Prostate gland (tissue), 2 donors: Measurements from ENCODE around the gene AMIGO2. TPM values are rescaled to one million over a fixed set of nuclear protein-coding genes. Genes with fewer than 3 reads are reported as not detected.

Experiments used
- DNase-seq: peaks from one replicate; pipeline ENCODE4 v3.0.0-alpha.2; 2019; ENCODE audit warnings: low spot score
- H3K27ac ChIP-seq, 2 donors: fragments of 200-600 bp; sonication (generic); 2 replicates each; pipeline ENCODE4 v1.5.1; 2017 to 2019
- H3K27me3 ChIP-seq: fragments of 200-600 bp; sonication (generic); replicated peaks from 2 replicates; pipeline ENCODE4 v1.5.1; 2019; ENCODE audit not compliant: insufficient read depth
- H3K36me3 ChIP-seq, 2 donors: fragments of 200-600 bp; sonication (generic); 1 replicate in 1 of 2; 2 replicates in 1 of 2; pipeline versions ENCODE4 v1.5.1 to v1.8.1; 2017 to 2019
- H3K4me1 ChIP-seq: fragments of 200-600 bp; sonication (generic); replicated peaks from 2 replicates; pipeline ENCODE4 v1.5.1; 2019
- H3K4me3 ChIP-seq, 2 donors: fragments of 200-600 bp; sonication (generic); 2 replicates each; pipeline ENCODE4 v1.5.1; 2017 to 2019
- H3K9me3 ChIP-seq: fragments of 200-600 bp; sonication (generic); 2 replicates; pipeline ENCODE4 v1.5.1; 2017
- POLR2A ChIP-seq: fragments of 450-650 bp; IDR thresholded peaks from one replicate; pipeline ENCODE4 v1.6.1; 2016; ENCODE audit warnings: antibody characterized with exemption, mild to moderate bottlenecking
- POLR2AphosphoS5 ChIP-seq: sonication (generic); formaldehyde crosslinking; IDR thresholded peaks from one replicate; pipeline ENCODE4 v1.6.1; 2017; ENCODE audit warnings: antibody characterized with exemption
- whole genome bisulfite sequencing: methylation state at CpG from one replicate; pipeline ENCODE4 v1.1.5; 2018; 5-methylcytosine and 5-hydroxymethylcytosine counted together
- intact Hi-C: fragments of 100-400 bp; cut with DNase I; formaldehyde crosslinking; loops from one replicate; pipeline ENCODE4 v1.14.2; 2022
- total RNA-seq, 2 donors: library from RNA; depleted of rRNA; stranded (reverse); fragments of >200 nt; gene quantifications; one replicate each; pipeline ENCODE4 v1.1.0, GENCODE V29; 2016
- TF ChIP-seq, protein P1 (sequence below), 4 experiments: fragments of 200-600 bp in 2 of 4; fragments of 450-650 bp in 2 of 4; sonication (generic) in 2 of 4; IDR thresholded peaks; 1 replicate in 3 of 4; 2 replicates in 1 of 4; pipeline ENCODE4 v1.5.1; 2016 to 2019; ENCODE audit warnings: antibody characterized with exemption in 4 of 4, mild to moderate bottlenecking in 2 of 4, moderate library complexity in 2 of 4

The AMIGO2 gene
- total RNA-seq, 2 donors from 2014 or later = 6.3 to 44.9 TPM

DNA sequence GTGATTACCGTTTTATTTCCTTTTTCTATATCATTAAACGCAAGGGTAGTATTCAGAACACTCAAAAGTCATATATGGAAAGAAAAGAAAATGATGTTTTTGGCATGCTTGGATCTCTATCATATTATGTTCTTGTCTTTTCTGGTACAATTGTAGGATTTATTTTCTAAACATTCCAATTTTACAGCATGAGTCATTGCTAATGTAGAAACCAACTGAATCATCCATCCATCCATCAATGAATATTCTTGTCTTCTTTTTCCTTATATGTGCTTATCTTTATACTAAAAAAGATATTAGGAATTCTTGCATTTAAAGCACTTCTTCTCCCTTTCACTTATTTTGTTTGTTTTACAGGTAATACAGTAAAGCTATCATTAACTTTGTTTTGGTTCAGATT lies 20.4 kb upstream of the AMIGO2 start:
- Histone ChIP-seq H3K27me3 (no peaks in the 10 kb centered on the region), H3K9me3 (no peaks in the 10 kb centered on the region), H3K36me3 (no peaks in the 10 kb centered on the region), H3K4me1 (no peaks in the 10 kb centered on the region), H3K4me3 (no peak overlapping the region), H3K27ac (no peak overlapping the region)
- no peak for DNase-seq
- intact Hi-C loops = no loop called here
- TF ChIP-seq, protein P1, sequence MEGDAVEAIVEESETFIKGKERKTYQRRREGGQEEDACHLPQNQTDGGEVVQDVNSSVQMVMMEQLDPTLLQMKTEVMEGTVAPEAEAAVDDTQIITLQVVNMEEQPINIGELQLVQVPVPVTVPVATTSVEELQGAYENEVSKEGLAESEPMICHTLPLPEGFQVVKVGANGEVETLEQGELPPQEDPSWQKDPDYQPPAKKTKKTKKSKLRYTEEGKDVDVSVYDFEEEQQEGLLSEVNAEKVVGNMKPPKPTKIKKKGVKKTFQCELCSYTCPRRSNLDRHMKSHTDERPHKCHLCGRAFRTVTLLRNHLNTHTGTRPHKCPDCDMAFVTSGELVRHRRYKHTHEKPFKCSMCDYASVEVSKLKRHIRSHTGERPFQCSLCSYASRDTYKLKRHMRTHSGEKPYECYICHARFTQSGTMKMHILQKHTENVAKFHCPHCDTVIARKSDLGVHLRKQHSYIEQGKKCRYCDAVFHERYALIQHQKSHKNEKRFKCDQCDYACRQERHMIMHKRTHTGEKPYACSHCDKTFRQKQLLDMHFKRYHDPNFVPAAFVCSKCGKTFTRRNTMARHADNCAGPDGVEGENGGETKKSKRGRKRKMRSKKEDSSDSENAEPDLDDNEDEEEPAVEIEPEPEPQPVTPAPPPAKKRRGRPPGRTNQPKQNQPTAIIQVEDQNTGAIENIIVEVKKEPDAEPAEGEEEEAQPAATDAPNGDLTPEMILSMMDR (IDR thresholded peaks at IDR 0.05) = no peak
- TF ChIP-seq POLR2AphosphoS5 (no peak), POLR2A (no peak)
- 99% methylated on average over 2 of the region's 2 CpGs for WGBS

- no peaks in the 10 kb centered on the region for H3K9me3 ChIP-seq
- no peaks in the 10 kb centered on the region for H3K4me1 ChIP-seq
- no peak for TF ChIP-seq POLR2A
- TF ChIP-seq, protein P1 (IDR thresholded peaks at IDR 0.05) = no peak
- TF ChIP-seq POLR2AphosphoS5 = no peak
- WGBS = 50% methylated on average over 2 of the region's 2 CpGs
- intact Hi-C loops = no loop called here
- no peaks in the 10 kb centered on the region for H3K36me3 ChIP-seq
- H3K27ac ChIP-seq = no peak overlapping the region
- no peaks in the 10 kb centered on the region for H3K27me3 ChIP-seq
- no peak overlapping the region for H3K4me3 ChIP-seq
- DNase-seq = no peak
Observed at GRCh38 chr12:47099610-47100009, 19.9 kb upstream of the AMIGO2 start.

- H3K36me3 ChIP-seq = no peaks in the 10 kb centered on the region
- no peak overlapping the region for H3K4me3 ChIP-seq
- TF ChIP-seq POLR2A (no peak), POLR2AphosphoS5 (no peak)
- TF ChIP-seq, protein P1 (IDR thresholded peaks at IDR 0.05) = no peak
- H3K27ac ChIP-seq = no peak overlapping the region
- no peaks in the 10 kb centered on the region for H3K4me1 ChIP-seq
- intact Hi-C loops = no loop called here
- no peaks in the 10 kb centered on the region for H3K9me3 ChIP-seq
- no peak for DNase-seq
- WGBS = 97% methylated on average over 6 of the region's 6 CpGs
- H3K27me3 ChIP-seq = no peaks in the 10 kb centered on the region
Observed at GRCh38 chr12:47098099-47098498, 18.3 kb upstream of the AMIGO2 start.

- WGBS = 57% methylated on average over 7 of the region's 7 CpGs
- Histone ChIP-seq H3K27ac (no peak overlapping the region), H3K4me3 (no peak overlapping the region), H3K4me1 (no peaks in the 10 kb centered on the region), H3K27me3 (no peaks in the 10 kb centered on the region), H3K36me3 (no peaks in the 10 kb centered on the region), H3K9me3 (no peaks in the 10 kb centered on the region)
- intact Hi-C loops = no loop called here
- no peak for DNase-seq
- TF ChIP-seq, protein P1 (IDR thresholded peaks at IDR 0.05) = no peak
- no peak for TF ChIP-seq POLR2A
- no peak for TF ChIP-seq POLR2AphosphoS5
Observed at GRCh38 chr12:47097276-47097896, 17.6 kb upstream of the AMIGO2 start.

- H3K4me1 ChIP-seq = no peaks in the 10 kb centered on the region
- H3K27me3 ChIP-seq = no peaks in the 10 kb centered on the region
- no peak overlapping the region for H3K27ac ChIP-seq
- intact Hi-C loops = no loop called here
- no peaks in the 10 kb centered on the region for H3K36me3 ChIP-seq
- H3K4me3 ChIP-seq = no peak overlapping the region
- H3K9me3 ChIP-seq = no peaks in the 10 kb centered on the region
- 75% methylated on average over 3 of the region's 3 CpGs for WGBS
- TF ChIP-seq POLR2AphosphoS5 (no peak), POLR2A (no peak)
- TF ChIP-seq, protein P1 (IDR thresholded peaks at IDR 0.05) = no peak
- DNase-seq = no peak
Observed at GRCh38 chr12:47095446-47096236, 15.9 kb upstream of the AMIGO2 start.
